ENCODE data around the gene ANAPC1.
"Not testable (repeated sequence)": the region's sequence is repeated elsewhere in the genome, so short reads cannot be mapped to it uniquely, and the experiment has no call there.

DNA sequence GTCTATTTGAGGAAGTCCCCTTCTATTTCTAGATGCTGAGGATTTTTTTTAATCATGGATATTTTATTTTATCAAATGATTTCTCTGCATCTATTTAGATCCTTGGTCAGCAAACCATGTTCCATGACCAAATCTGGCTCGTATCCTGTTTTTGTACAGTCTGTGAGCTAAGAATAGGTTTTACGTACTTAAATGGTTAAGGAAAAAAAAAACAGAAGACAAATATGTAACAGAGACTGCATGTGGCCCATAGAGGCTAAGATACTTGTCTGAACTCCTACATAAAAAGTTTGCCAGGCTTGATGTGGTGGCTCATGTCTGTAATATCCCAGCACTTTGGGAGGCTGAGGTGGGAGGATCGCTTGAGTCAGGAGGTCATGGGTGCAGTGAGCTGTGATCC lies 31.4 kb downstream of the ANAPC1 start:
- not testable (repeated sequence) for TF ChIP-seq POLR2A, POLR2AphosphoS5 (IDR thresholded peaks at IDR 0.05)

Data from breast epithelium (tissue), 3 donors.